Natural killer cell (primary cell): ENCODE results near the gene PTPRJ. TPM values are rescaled to one million over a fixed set of nuclear protein-coding genes. Genes with fewer than 3 reads are reported as not detected.
A peak's percentile ranks its signal among the peaks of the same experiment; 100 is the strongest.

Experiments
- ATAC-seq, 3 donors: fragments of 150-1000 bp in 2 of 3; fragments of 200-7000 bp in 1 of 3; cut with Tn5 transposase; 1 replicate in 1 of 3; 2 replicates in 2 of 3; pipeline ENCODE4 v1.10.0; 2021; ENCODE audit warnings: mild to moderate bottlenecking in 2 of 3, moderate library complexity in 2 of 3
- DNase-seq, 2 donors: peaks; one replicate each; pipeline versions ENCODE4 v3.0.0 to v3.0.0-alpha.2; 2013 to 2021; ENCODE audit warnings: mixed read lengths in 1 of 2
- H3K27ac ChIP-seq: one replicate; pipeline ENCODE4 v1.5.1; 2013; ENCODE audit warnings: mild to moderate bottlenecking, low read length
- H3K27me3 ChIP-seq: one replicate; pipeline ENCODE4 v1.6.1; 2013; ENCODE audit warnings: low read length; ENCODE audit not compliant: control insufficient read depth, insufficient read depth
- H3K36me3 ChIP-seq: one replicate; pipeline ENCODE4 v1.6.1; 2013; ENCODE audit warnings: low read length; ENCODE audit not compliant: control insufficient read depth, insufficient read depth
- H3K4me1 ChIP-seq: one replicate; pipeline ENCODE4 v1.6.1; 2013; ENCODE audit warnings: low read length; ENCODE audit not compliant: control insufficient read depth, insufficient read depth
- H3K4me3 ChIP-seq: one replicate; pipeline ENCODE4 v1.5.1; 2013; ENCODE audit warnings: low read length
- H3K9me3 ChIP-seq: one replicate; pipeline ENCODE4 v1.6.1; 2013; ENCODE audit warnings: low read length; ENCODE audit not compliant: control insufficient read depth, insufficient read depth
- H3K27ac Mint-ChIP-seq, 2 donors: one replicate each; pipeline ENCODE4 v1.8.0; 2022; ENCODE audit warnings: mild to moderate bottlenecking in 2 of 2, mixed read lengths in 2 of 2, moderate library complexity in 1 of 2
- H3K27me3 Mint-ChIP-seq, 2 donors: one replicate each; pipeline ENCODE4 v1.8.0; 2022; ENCODE audit warnings: low read depth in 2 of 2, mixed read lengths in 2 of 2
- H3K36me3 Mint-ChIP-seq: one replicate; pipeline ENCODE4 v1.8.0; 2022; ENCODE audit warnings: mixed read lengths
- H3K4me1 Mint-ChIP-seq, 2 donors: one replicate each; pipeline ENCODE4 v1.8.0; 2022; ENCODE audit warnings: mixed read lengths in 2 of 2
- H3K4me3 Mint-ChIP-seq: one replicate; pipeline ENCODE4 v1.8.0; 2022; ENCODE audit warnings: mild to moderate bottlenecking, moderate library complexity, mixed read lengths
- H3K9me3 Mint-ChIP-seq, 2 donors: one replicate each; pipeline ENCODE4 v1.8.0; 2022; ENCODE audit warnings: mixed read lengths in 2 of 2
- CTCF ChIP-seq: fragments of 200-600 bp; IDR thresholded peaks from one replicate; pipeline ENCODE4 v1.8.0; 2022; ENCODE audit warnings: antibody characterized with exemption
- WGBS: methylation state at CpG from one replicate; pipeline ENCODE4 v1.1.7; 2013; ENCODE audit warnings: missing lambda C conversion rate; ENCODE audit not compliant: insufficient coverage; 5-methylcytosine and 5-hydroxymethylcytosine counted together
- intact Hi-C: fragments of 100-400 bp; cut with micrococcal nuclease; formaldehyde crosslinking; loops from one replicate; pipeline ENCODE4 v1.14.2; 2022
- total RNA-seq, 4 donors: library from RNA; stranded (reverse); fragments of 120-200 nt in 1 of 4; gene quantifications; one replicate each; pipeline versions ENCODE4 v1.2.3 to v1.2.4, GENCODE V29; 2013 to 2022

The PTPRJ gene
- total RNA-seq, 3 donors from 2014 or later (not counting 1 experiment from before 2014, with no cell fraction given): 110 to 127 (median 111) TPM

GRCh38 chr11:48040830-48041444 lies 60.6 kb downstream of the PTPRJ start:
- Mint-ChIP-seq H3K27me3 (no peaks in the 10 kb centered on the region), H3K4me3 (no peak overlapping the region), H3K27ac (peak overlapping the region in 1 of 2 donors; percentile 30), H3K9me3 (no peaks in the 10 kb centered on the region), H3K4me1 (peaks cover 69 to 79% of the 10 kb centered on the region in 2 donors), H3K36me3 (no peaks in the 10 kb centered on the region)
- no peaks in the 10 kb centered on the region for H3K9me3 ChIP-seq
- ATAC-seq: no peak
- peaks cover 7% of the 10 kb centered on the region for H3K36me3 ChIP-seq
- H3K4me3 ChIP-seq: no peak overlapping the region
- H3K4me1 ChIP-seq: peaks cover 30% of the 10 kb centered on the region
- 97% methylated on average over 12 of the region's 13 CpGs for WGBS
- intact Hi-C loops: no loop called here
- no peak for DNase-seq
- TF ChIP-seq CTCF: no peak
- H3K27ac ChIP-seq: no peak overlapping the region
- H3K27me3 ChIP-seq: no peaks in the 10 kb centered on the region

- Mint-ChIP-seq H3K4me1 (peaks cover 67 to 77% of the 10 kb centered on the region in 2 donors), H3K4me3 (no peak overlapping the region), H3K9me3 (no peaks in the 10 kb centered on the region), H3K27ac (peak overlapping the region; percentile 73 to 85), H3K36me3 (no peaks in the 10 kb centered on the region), H3K27me3 (no peaks in the 10 kb centered on the region)
- no peak for TF ChIP-seq CTCF
- Histone ChIP-seq H3K4me1 (peaks cover 37% of the 10 kb centered on the region), H3K4me3 (no peak overlapping the region), H3K9me3 (no peaks in the 10 kb centered on the region), H3K27me3 (no peaks in the 10 kb centered on the region), H3K36me3 (peaks cover 7% of the 10 kb centered on the region), H3K27ac (no peak overlapping the region)
- WGBS: 97% methylated on average over 3 of the region's 5 CpGs
- DNase-seq (no peak), ATAC-seq (no peak)
- intact Hi-C loops: no loop called here
These were observed 61.7 kb downstream of the PTPRJ start for GRCh38 chr11:48041877-48042695.

GRCh38 chr11:48043111-48043990 lies 63.0 kb downstream of the PTPRJ start:
- peak overlapping the region; percentile 73 to 85 for H3K27ac Mint-ChIP-seq
- no peaks in the 10 kb centered on the region for H3K27me3 Mint-ChIP-seq
- H3K4me3 Mint-ChIP-seq: peak overlapping the region; percentile 9
- Histone ChIP-seq H3K27ac (peak overlapping the region; percentile 14), H3K4me1 (peaks cover 45% of the 10 kb centered on the region), H3K9me3 (no peaks in the 10 kb centered on the region), H3K27me3 (no peaks in the 10 kb centered on the region), H3K36me3 (peaks cover 7% of the 10 kb centered on the region), H3K4me3 (no peak overlapping the region)
- no peaks in the 10 kb centered on the region for H3K36me3 Mint-ChIP-seq
- 30% methylated on average over 7 of the region's 8 CpGs for WGBS
- intact Hi-C loops: no loop called here
- peak in 1 of 2 donors; percentile 44 for DNase-seq
- peaks cover 61 to 77% of the 10 kb centered on the region in 2 donors for H3K4me1 Mint-ChIP-seq
- peak in 1 of 3 donors; percentile 43 for ATAC-seq
- H3K9me3 Mint-ChIP-seq: no peaks in the 10 kb centered on the region
- TF ChIP-seq CTCF: no peak
